ENCODE results near the gene BATF. TPM values are rescaled to one million over a fixed set of nuclear protein-coding genes. Genes with fewer than 3 reads are reported as not detected.
A peak's percentile ranks its signal among the peaks of the same experiment; 100 is the strongest.

Gene BATF
- total RNA-seq, 4 donors from 2014 or later = 1.7 to 37.3 (median 4.4) TPM

- WGBS = 67% methylated on average over 8 of the region's 8 CpGs
- no peak overlapping the region for H3K27ac ChIP-seq (replicated peaks in 1 of 4)
- H3K36me3 ChIP-seq = no peaks in the 10 kb centered on the region
- no peak overlapping the region for H3K4me3 ChIP-seq
- TF ChIP-seq CTCF (IDR thresholded peaks at IDR 0.05) (no peak), POLR2A (IDR thresholded peaks at IDR 0.05; ENCODE audit: low read depth) (no peak), POLR2AphosphoS5 (IDR thresholded peaks at IDR 0.05) (no peak), EP300 (IDR thresholded peaks at IDR 0.05) (no peak)
- H3K27me3 ChIP-seq = no peaks in the 10 kb centered on the region
- H3K9me3 ChIP-seq = no peaks in the 10 kb centered on the region
- peaks cover 0 to 6% (median 0%) of the 10 kb centered on the region in 4 donors for H3K4me1 ChIP-seq
- intact Hi-C loops (cut with DNase I) = no loop called here
- DNase-seq (ENCODE audit: extremely low spot score) = no peak
Observed at GRCh38 chr14:75493592-75494087, 28.6 kb upstream of the BATF start.

- no peaks in the 10 kb centered on the region for H3K27me3 ChIP-seq
- 90% methylated on average over 5 of the region's 5 CpGs for WGBS
- TF ChIP-seq POLR2A (IDR thresholded peaks at IDR 0.05; ENCODE audit: low read depth) (no peak), POLR2AphosphoS5 (IDR thresholded peaks at IDR 0.05) (no peak), EP300 (IDR thresholded peaks at IDR 0.05) (no peak), CTCF (IDR thresholded peaks at IDR 0.05) (no peak)
- no peak overlapping the region for H3K4me3 ChIP-seq
- no peak overlapping the region for H3K27ac ChIP-seq (replicated peaks in 1 of 4)
- no peak for DNase-seq (ENCODE audit: extremely low spot score)
- H3K36me3 ChIP-seq = no peaks in the 10 kb centered on the region
- no peaks in the 10 kb centered on the region for H3K4me1 ChIP-seq
- intact Hi-C loops (cut with DNase I) = no loop called here
- no peaks in the 10 kb centered on the region for H3K9me3 ChIP-seq
Observed at GRCh38 chr14:75494896-75495295, 27.4 kb upstream of the BATF start.

- no peak for TF ChIP-seq EP300 (IDR thresholded peaks at IDR 0.05)
- no peak for TF ChIP-seq POLR2A (IDR thresholded peaks at IDR 0.05; ENCODE audit: low read depth)
- no peak for TF ChIP-seq CTCF (IDR thresholded peaks at IDR 0.05)
- TF ChIP-seq POLR2AphosphoS5 (IDR thresholded peaks at IDR 0.05) = no peak
- no peak overlapping the region for H3K4me3 ChIP-seq
- no peaks in the 10 kb centered on the region for H3K27me3 ChIP-seq
- H3K9me3 ChIP-seq = no peaks in the 10 kb centered on the region
- H3K4me1 ChIP-seq = no peaks in the 10 kb centered on the region
- intact Hi-C loops (cut with DNase I) = no loop called here
- DNase-seq (ENCODE audit: extremely low spot score) = no peak
- 72% methylated on average over 3 of the region's 3 CpGs for WGBS
- H3K36me3 ChIP-seq = no peaks in the 10 kb centered on the region
- H3K27ac ChIP-seq (replicated peaks in 1 of 4) = no peak overlapping the region
Observed at GRCh38 chr14:75495399-75495798, 26.9 kb upstream of the BATF start.

GRCh38 chr14:75495882-75496281 is 26.4 kb upstream of the BATF start:
- intact Hi-C loops (cut with DNase I) = no loop called here
- Histone ChIP-seq H3K4me1 (no peaks in the 10 kb centered on the region), H3K27me3 (no peaks in the 10 kb centered on the region), H3K9me3 (no peaks in the 10 kb centered on the region), H3K4me3 (no peak overlapping the region), H3K27ac (replicated peaks in 1 of 4) (no peak overlapping the region), H3K36me3 (no peaks in the 10 kb centered on the region)
- TF ChIP-seq POLR2AphosphoS5 (IDR thresholded peaks at IDR 0.05) = no peak
- TF ChIP-seq POLR2A (IDR thresholded peaks at IDR 0.05; ENCODE audit: low read depth) = no peak
- TF ChIP-seq CTCF (IDR thresholded peaks at IDR 0.05) = no peak
- no peak for TF ChIP-seq EP300 (IDR thresholded peaks at IDR 0.05)
- DNase-seq (ENCODE audit: extremely low spot score) = peak; percentile 82
- 74% methylated on average over 5 of the region's 5 CpGs for WGBS

- WGBS = 75% methylated on average over 4 of the region's 4 CpGs
- H3K4me3 ChIP-seq = no peak overlapping the region
- no peaks in the 10 kb centered on the region for H3K9me3 ChIP-seq
- no peak overlapping the region for H3K27ac ChIP-seq (replicated peaks in 1 of 4)
- peak; percentile 7 for DNase-seq (ENCODE audit: extremely low spot score)
- intact Hi-C loops (cut with DNase I) = no loop called here
- H3K4me1 ChIP-seq = no peaks in the 10 kb centered on the region
- H3K36me3 ChIP-seq = no peaks in the 10 kb centered on the region
- H3K27me3 ChIP-seq = no peaks in the 10 kb centered on the region
- TF ChIP-seq POLR2AphosphoS5 (IDR thresholded peaks at IDR 0.05) (no peak), CTCF (IDR thresholded peaks at IDR 0.05) (no peak), POLR2A (IDR thresholded peaks at IDR 0.05; ENCODE audit: low read depth) (no peak), EP300 (IDR thresholded peaks at IDR 0.05) (no peak)
Observed at GRCh38 chr14:75496755-75497154, 25.5 kb upstream of the BATF start.

All from esophagus muscularis mucosa (tissue), 4 donors.